Cardiac fibroblast (primary cell): ENCODE measurements around the gene SCD5.

Experiments used
- DNase-seq, 2 donors: peaks; one replicate each; pipeline versions ENCODE4 v3.0.0 to v3.0.0-alpha.2; 2010; ENCODE audit warnings: low read depth in 2 of 2
- H3K4me3 ChIP-seq, 2 donors: replicated peaks in 1 of 2; 1 replicate in 1 of 2; 2 replicates in 1 of 2; pipeline ENCODE4 v1.5.1; 2011; ENCODE audit warnings: low read depth in 2 of 2, low read length in 2 of 2, mild to moderate bottlenecking in 2 of 2, moderate library complexity in 1 of 2
- TF ChIP-seq, protein P1 (sequence below): IDR thresholded peaks from one replicate; pipeline ENCODE4 v1.5.1; 2011; ENCODE audit warnings: low read depth, mild to moderate bottlenecking, low read length, inconsistent platforms

SCD5 gene

DNA sequence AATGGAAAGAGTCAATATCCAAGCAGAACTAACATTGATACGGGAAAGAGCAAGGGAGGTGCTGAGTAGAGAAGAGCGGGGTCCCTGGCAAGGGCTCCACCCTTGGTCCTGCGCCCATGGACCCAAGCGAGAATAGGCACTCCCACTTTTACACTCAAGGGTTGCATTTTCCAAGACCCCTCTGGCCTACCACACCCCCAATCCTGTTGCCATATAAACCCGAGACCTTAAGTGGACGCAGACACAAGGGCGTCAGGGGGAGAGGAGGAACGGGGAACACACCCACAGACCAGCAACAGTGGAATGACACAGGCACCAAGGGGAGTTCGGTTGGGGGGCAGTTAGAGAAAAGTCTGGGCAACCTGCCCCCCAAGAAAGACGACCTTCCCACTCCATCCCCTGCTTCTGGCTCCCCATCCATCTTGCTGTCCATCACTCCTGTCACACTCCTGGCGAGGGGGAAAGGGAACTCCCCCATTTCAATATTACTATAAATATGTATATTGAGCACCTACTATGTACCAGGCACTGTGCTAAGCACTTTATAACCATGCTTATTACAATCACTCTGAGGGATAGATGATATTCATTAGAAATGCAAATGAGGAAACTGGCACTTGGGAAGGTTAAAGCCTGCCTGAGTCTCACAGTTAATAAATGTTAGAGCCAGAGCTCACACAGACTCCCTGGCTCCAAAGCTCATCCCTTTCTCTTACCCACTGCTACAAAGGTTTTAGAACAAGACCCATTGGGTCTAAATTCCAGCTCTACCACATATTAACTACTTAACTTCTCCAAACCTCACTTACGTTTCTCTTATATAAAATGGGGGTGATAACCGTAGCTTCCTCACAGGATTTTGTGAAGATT, 51.7 kb downstream of the SCD5 start:
- no peak overlapping the region for H3K4me3 ChIP-seq
- no peak for DNase-seq
- TF ChIP-seq, protein P1, sequence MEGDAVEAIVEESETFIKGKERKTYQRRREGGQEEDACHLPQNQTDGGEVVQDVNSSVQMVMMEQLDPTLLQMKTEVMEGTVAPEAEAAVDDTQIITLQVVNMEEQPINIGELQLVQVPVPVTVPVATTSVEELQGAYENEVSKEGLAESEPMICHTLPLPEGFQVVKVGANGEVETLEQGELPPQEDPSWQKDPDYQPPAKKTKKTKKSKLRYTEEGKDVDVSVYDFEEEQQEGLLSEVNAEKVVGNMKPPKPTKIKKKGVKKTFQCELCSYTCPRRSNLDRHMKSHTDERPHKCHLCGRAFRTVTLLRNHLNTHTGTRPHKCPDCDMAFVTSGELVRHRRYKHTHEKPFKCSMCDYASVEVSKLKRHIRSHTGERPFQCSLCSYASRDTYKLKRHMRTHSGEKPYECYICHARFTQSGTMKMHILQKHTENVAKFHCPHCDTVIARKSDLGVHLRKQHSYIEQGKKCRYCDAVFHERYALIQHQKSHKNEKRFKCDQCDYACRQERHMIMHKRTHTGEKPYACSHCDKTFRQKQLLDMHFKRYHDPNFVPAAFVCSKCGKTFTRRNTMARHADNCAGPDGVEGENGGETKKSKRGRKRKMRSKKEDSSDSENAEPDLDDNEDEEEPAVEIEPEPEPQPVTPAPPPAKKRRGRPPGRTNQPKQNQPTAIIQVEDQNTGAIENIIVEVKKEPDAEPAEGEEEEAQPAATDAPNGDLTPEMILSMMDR, result no peak

- H3K4me3 ChIP-seq, result no peak overlapping the region
- DNase-seq, result peak in 1 of 2 donors; percentile 44
- TF ChIP-seq, protein P1, result no peak
Measured at GRCh38 chr4:82745173-82745842, 53.3 kb downstream of the SCD5 start.

DNA sequence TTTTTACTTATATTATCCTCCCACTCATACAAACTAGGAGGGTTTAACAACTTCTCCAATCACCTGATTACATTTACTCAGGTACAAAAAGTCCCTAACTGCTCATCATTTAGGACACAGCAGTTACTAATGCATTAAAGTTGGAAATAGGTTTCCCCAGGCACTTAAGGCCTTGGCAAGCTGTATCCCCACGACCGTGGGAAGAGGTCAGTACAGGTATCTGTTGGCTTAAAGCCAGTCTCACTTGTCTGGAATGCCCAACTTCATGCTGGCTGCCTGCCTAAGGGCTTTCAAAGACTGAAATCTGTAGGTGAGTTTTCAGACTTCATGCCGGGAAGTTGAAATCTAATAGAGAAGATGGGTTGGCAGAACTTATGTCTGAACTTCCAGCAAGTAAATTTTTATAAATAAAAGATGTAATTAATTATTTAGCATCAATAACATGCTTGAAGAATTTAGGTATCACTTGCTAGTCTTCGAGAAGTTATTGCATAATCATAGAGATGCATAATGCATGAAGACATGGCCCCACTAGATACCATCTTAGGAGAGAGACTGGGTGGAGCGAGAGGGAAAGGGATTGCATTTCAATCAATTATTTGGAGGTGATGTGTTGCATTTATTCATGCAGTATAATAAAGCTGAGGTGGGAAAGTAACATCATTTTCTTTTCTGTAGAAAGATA, 54.2 kb downstream of the SCD5 start:
- no peak for DNase-seq
- TF ChIP-seq, protein P1, result no peak
- no peak overlapping the region for H3K4me3 ChIP-seq

GRCh38 chr4:82741188-82741587, 57.4 kb downstream of the SCD5 start:
- TF ChIP-seq, protein P1, result no peak
- no peak for DNase-seq
- no peak overlapping the region for H3K4me3 ChIP-seq

DNA sequence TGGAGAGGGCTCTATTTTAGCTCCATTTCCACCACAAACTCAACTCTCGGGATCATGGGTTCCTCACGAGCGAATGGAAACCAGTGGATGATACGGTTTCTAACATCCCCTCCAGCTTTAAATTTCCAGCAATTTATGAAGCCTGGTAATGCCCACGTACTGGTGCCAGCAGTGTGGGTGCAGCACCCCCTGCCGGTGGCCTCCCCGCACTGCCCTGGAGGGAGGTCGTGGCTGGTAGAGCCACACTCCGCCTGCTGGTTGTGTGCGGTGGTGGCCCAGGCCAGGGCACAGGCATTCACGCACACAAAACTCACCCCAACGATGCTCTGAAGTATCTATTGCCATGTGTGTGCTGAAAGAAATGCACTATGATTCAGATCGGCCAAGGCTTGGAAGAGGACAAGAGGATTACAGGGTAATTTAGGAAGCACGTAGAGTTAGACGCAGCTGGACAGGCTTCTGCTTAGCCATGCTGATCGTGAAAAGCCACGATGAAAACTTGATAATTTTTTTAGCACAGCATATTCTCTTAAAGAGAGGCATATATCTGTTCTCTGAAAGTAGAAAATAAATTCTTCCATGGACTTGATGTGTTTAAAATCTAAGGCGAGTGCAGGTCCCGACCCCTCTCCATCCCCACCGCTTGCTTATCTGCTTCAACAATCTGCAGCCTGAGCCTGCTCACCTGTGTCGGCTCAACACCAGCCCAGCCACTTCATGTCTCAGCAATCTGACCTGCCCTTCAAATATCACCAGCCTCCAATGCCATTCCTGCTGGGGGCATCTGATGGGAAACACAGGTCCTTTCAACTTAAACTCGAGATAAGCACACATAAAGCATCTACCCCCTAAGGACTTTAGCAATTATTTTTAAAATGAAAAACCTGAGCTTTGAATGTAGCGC, 59.1 kb downstream of the SCD5 start:
- peak; percentile 70 to 78 for DNase-seq
- no peak overlapping the region for H3K4me3 ChIP-seq
- TF ChIP-seq, protein P1, result peak; percentile 99

DNA sequence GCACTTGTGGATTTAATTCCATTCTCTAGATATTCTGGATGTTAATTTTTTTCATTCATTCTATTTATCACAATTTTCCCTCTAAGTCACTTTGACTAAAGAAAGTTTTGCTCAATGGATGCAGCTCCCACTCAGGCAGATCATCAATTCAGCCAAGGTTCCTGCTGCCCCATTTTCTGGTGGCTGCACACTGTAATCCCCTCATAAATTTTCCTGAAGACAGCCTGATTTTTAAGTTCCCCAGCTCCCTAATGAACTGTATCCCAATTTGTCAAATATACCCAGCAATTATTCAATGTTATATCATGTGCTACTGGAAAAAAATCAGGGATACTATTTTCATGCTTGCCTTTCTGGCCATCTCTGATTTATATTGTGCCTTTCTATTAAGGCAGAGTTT, 61.2 kb downstream of the SCD5 start:
- no peak overlapping the region for H3K4me3 ChIP-seq
- DNase-seq, result no peak
- TF ChIP-seq, protein P1, result no peak
